Aorta (tissue), 5 donors: ENCODE data around the gene NRG3. TPM values are rescaled to one million over a fixed set of nuclear protein-coding genes. Genes with fewer than 3 reads are reported as not detected.

Experiments
- ATAC-seq: fragments of 200-7000 bp; cut with Tn5 transposase; one replicate; pipeline ENCODE4 v1.9.1; 2022; ENCODE audit warnings: moderate library complexity; ENCODE audit not compliant: low FRiP score
- DNase-seq, 2 donors: peaks; one replicate each; pipeline ENCODE4 v3.0.0-alpha.2; 2020
- H3K27ac ChIP-seq, 2 donors: one replicate each; pipeline ENCODE4 v1.5.1; 2013; ENCODE audit warnings: low read length in 2 of 2, mild to moderate bottlenecking in 2 of 2, moderate library complexity in 2 of 2, control low read depth in 1 of 2, inconsistent platforms in 1 of 2, low read depth in 1 of 2
- H3K27me3 ChIP-seq, 2 donors: one replicate each; pipeline ENCODE4 v1.6.1; 2013; ENCODE audit warnings: control low read depth in 1 of 2, low read length in 1 of 2, mild to moderate bottlenecking in 1 of 2, moderate library complexity in 1 of 2; ENCODE audit not compliant: insufficient read depth in 2 of 2, control insufficient read depth in 1 of 2
- H3K36me3 ChIP-seq, 2 donors: one replicate each; pipeline ENCODE4 v1.6.1; 2013; ENCODE audit warnings: control low read depth in 1 of 2, low read length in 1 of 2, mild to moderate bottlenecking in 1 of 2; ENCODE audit not compliant: insufficient read depth in 2 of 2, control insufficient read depth in 1 of 2
- H3K4me1 ChIP-seq, 2 donors: one replicate each; pipeline ENCODE4 v1.6.1; 2013; ENCODE audit warnings: low read length in 2 of 2, control low read depth in 1 of 2, mild to moderate bottlenecking in 1 of 2, moderate library complexity in 1 of 2; ENCODE audit not compliant: insufficient read depth in 2 of 2, control insufficient read depth in 1 of 2
- H3K4me3 ChIP-seq, 2 donors: one replicate each; pipeline ENCODE4 v1.5.1; 2013; ENCODE audit warnings: low read length in 2 of 2, control low read depth in 1 of 2, mild to moderate bottlenecking in 1 of 2
- H3K9me3 ChIP-seq: one replicate; pipeline ENCODE4 v1.6.1; 2013; ENCODE audit warnings: mild to moderate bottlenecking, low read length; ENCODE audit not compliant: control insufficient read depth
- WGBS, 2 donors: extraction: QIAGEN DNeasy Blood & Tissue Kit; methylation state at CpG; one replicate each; pipeline ENCODE4 v1.1.7; 2013; 5-methylcytosine and 5-hydroxymethylcytosine counted together
- intact Hi-C, 2 donors: fragments of 100-400 bp; cut with DNase I; formaldehyde crosslinking; loops; one replicate each; pipeline versions ENCODE4 v1.14.2 to v1.15.0; 2022
- polyA plus RNA-seq, 2 donors: library from polyadenylated mRNA; stranded (reverse); fragments of 200-250 nt; gene quantifications; one replicate each; pipeline ENCODE4 v1.2.3, GENCODE V29; 2013
- total RNA-seq, 2 donors: library from RNA; stranded (reverse); fragmentation: NEBNext Ultra II Directional; extraction: Animal tissue kit (Norgen Biotek cat#: 25700); gene quantifications; one replicate each; pipeline ENCODE4 v1.2.1, GENCODE V29; 2021
- donor health status: healthy with polysubstance abuse.
- donor health status: Bipolar disorder and iron deficiency.
- donor health status: DM: no; HTN: no; CAD: no.
- donor health status: DM: no; HTN: no; CAD: no.
- donor health status: DM: yes; HTN: yes; CAD: no.

NRG3 gene
- total and polyA plus RNA-seq, 4 donors = 0.50 to 1.1 (median 0.84) TPM

DNA sequence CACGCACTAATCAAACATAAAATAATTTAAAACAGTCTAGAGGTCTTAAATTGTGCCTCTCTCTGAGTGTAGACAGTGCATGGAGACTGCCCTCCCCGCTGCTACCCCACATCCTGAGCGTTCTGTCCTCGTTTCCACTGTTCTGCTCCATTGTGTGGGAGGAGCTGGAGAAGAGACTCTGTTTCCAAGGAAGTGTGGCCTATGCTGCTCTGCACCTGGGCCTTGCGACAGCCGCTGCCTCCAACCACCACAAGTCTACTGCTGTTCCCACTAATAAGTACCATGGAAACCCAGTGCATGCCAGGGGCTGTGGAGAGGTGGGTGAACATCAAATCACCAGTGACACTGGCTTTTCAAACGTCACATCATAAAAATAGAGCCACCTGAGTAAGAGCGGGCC lies 19.6 kb downstream of the NRG3 start:
- ATAC-seq (no peak), DNase-seq (no peak)
- no peak overlapping the region for H3K27ac ChIP-seq
- no peaks in the 10 kb centered on the region for H3K36me3 ChIP-seq
- H3K9me3 ChIP-seq = no peaks in the 10 kb centered on the region
- H3K27me3 ChIP-seq = no peaks in the 10 kb centered on the region
- intact Hi-C loops = no loop called here
- no peaks in the 10 kb centered on the region for H3K4me1 ChIP-seq
- no peak overlapping the region for H3K4me3 ChIP-seq
- WGBS, 2 donors = 94 to 95% methylated on average over 8 of the region's 8 CpGs

DNA sequence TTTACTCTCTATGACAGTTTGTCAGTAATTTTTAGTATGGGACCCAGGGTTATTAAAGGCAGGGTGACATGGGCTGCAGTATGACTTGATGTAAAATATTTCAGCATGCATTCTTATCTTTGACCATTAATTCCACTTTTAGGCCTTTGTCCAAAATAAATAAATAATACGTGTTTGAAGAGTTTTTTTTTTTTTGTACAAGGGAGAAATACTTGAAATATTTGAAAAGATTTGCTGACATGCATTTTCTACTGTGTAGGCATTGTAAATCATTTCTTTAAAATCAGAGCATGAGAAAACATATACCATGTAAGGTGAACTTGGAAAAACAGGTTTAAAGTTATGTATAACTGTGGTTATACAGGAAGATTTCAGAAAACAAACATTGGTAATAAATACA lies 23.5 kb downstream of the NRG3 start:
- no peaks in the 10 kb centered on the region for H3K27me3 ChIP-seq
- ATAC-seq (no peak), DNase-seq (no peak)
- no peak overlapping the region for H3K27ac ChIP-seq
- H3K36me3 ChIP-seq = no peaks in the 10 kb centered on the region
- H3K9me3 ChIP-seq = peaks cover 1% of the 10 kb centered on the region
- intact Hi-C loops = no loop called here
- no peak overlapping the region for H3K4me3 ChIP-seq
- 3 to 5% methylated on average over 1 of the region's 1 CpG for WGBS, 2 donors
- H3K4me1 ChIP-seq = no peaks in the 10 kb centered on the region

DNA sequence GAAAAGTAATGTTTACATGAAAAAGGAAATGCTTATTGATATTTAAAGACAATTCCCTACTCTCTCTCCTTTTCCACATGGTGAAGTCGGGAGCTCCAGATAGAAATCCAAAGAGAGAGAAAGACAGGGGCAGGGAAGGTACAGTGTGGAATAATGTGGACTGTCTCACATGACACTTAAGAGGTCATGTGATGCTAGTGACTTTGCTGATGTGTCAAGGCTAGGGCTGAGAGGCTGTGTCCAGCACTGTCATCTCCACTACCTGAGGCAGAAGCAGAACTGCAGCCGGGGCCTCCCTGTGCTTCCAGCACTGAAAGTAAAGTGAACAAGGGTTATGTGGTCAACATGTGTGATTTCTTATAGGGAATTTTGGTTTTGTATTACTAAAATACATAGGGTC lies 26.0 kb downstream of the NRG3 start:
- H3K27me3 ChIP-seq = no peaks in the 10 kb centered on the region
- intact Hi-C loops = no loop called here

DNA sequence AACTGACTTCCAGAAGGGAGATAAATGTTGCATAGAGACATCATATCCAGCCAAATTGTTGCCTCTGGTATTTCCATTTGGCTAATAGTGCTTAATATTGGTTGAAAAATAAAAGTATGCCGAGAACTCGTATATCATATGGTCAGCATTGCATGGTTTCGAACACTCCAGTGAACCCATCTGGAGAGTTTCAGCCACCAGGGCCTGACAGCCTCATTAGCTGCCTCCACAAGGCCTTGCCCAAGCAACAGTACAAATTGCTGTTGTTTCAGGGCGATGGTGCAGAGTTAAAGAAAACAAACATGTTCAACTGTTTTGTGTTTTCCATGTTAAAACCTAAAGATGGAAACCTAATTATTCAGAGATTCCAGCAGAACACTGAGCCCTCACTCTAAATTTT lies 28.5 kb downstream of the NRG3 start:
- no peaks in the 10 kb centered on the region for H3K36me3 ChIP-seq
- no peak for DNase-seq
- no peaks in the 10 kb centered on the region for H3K27me3 ChIP-seq
- no peak overlapping the region for H3K27ac ChIP-seq
- no peaks in the 10 kb centered on the region for H3K4me1 ChIP-seq
- intact Hi-C loops = no loop called here
- H3K9me3 ChIP-seq = peaks cover 1% of the 10 kb centered on the region
- no peak for ATAC-seq
- WGBS, 2 donors = 78 to 80% methylated on average over 4 of the region's 4 CpGs
- H3K4me3 ChIP-seq = no peak overlapping the region

More for the DNA sequence above, 26.0 kb downstream of the NRG3 start:
- H3K27ac ChIP-seq = no peak overlapping the region
- no peaks in the 10 kb centered on the region for H3K36me3 ChIP-seq
- H3K4me3 ChIP-seq = no peak overlapping the region
- H3K4me1 ChIP-seq = no peaks in the 10 kb centered on the region
- H3K9me3 ChIP-seq = peaks cover 1% of the 10 kb centered on the region
- 94 to 100% methylated on average over 2 of the region's 2 CpGs for WGBS, 2 donors
- ATAC-seq (no peak), DNase-seq (no peak)

DNA sequence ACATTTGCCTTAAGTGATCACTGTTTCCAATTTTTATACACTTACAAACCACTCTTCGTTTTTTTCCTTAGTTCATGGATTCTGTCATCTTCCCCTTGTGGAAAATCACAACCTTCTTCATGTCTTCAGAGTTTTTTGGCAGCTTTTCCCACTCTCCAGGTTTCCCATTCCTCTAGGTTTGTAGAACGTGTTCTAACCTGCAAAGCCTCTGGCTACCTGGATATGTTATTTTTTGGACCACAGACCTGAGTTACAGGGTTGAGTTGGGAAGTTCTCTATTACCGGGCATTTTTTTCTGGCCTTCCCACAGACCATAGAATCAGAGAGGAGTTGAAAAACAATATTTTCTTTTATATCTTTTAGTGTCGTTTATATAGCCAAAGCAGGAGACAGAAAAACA lies 30.2 kb downstream of the NRG3 start:
- Histone ChIP-seq H3K36me3 (no peaks in the 10 kb centered on the region), H3K4me1 (no peaks in the 10 kb centered on the region), H3K27ac (no peak overlapping the region), H3K9me3 (peaks cover 1% of the 10 kb centered on the region), H3K4me3 (no peak overlapping the region), H3K27me3 (no peaks in the 10 kb centered on the region)
- DNase-seq (no peak), ATAC-seq (no peak)
- WGBS, 2 donors = 85 to 86% methylated on average over 4 of the region's 4 CpGs
- intact Hi-C loops = no loop called here

DNA sequence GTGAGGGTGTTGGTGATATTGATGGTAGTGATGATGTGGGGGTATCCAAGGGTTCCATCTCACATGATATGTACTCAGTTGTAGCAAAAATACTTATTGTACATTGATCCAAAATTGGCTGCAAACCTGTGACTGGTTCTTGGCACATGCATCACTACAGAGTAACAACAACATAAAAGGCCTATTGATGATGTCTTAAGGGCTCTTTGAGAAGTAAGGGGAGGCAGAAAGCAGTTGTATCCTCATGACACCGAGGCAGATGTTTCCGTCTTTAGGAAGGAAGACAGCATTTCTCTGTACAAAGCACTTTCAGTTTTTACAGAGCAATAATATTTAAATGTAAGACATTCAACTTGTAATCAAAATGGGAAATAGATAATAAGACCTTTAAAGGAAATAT lies 34.5 kb downstream of the NRG3 start:
- intact Hi-C loops = no loop called here
- Histone ChIP-seq H3K27ac (no peak overlapping the region), H3K4me3 (no peak overlapping the region), H3K36me3 (no peaks in the 10 kb centered on the region), H3K9me3 (no peaks in the 10 kb centered on the region), H3K4me1 (no peaks in the 10 kb centered on the region), H3K27me3 (no peaks in the 10 kb centered on the region)
- 95% methylated on average over 2 of the region's 2 CpGs for WGBS, 2 donors
- no peak for DNase-seq
- no peak for ATAC-seq

DNA sequence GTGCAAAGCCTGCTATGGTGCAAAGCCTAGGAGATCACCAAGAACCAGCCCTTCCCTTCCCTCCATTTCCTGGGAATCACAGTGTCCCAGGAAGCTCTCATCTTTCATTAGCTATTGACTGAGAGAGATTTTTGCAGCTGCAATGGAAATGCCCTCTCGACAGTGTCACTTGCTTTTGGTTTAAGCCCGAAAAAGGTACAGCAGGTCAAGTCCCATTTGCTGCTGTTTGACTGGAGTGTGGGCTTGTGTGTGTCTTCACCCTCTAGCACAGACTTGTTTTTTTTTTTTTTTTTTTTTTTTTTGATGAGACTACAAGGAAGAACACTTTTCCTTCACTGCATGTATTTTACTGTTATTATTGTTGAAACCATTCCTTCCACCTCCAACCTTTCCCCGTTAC lies 36.3 kb downstream of the NRG3 start:
- Histone ChIP-seq H3K9me3 (no peaks in the 10 kb centered on the region), H3K27me3 (no peaks in the 10 kb centered on the region), H3K4me1 (no peaks in the 10 kb centered on the region), H3K4me3 (no peak overlapping the region), H3K27ac (no peak overlapping the region), H3K36me3 (no peaks in the 10 kb centered on the region)
- intact Hi-C loops = no loop called here
- WGBS, 2 donors = 89 to 92% methylated on average over 3 of the region's 3 CpGs
- ATAC-seq (no peak), DNase-seq (no peak)

DNA sequence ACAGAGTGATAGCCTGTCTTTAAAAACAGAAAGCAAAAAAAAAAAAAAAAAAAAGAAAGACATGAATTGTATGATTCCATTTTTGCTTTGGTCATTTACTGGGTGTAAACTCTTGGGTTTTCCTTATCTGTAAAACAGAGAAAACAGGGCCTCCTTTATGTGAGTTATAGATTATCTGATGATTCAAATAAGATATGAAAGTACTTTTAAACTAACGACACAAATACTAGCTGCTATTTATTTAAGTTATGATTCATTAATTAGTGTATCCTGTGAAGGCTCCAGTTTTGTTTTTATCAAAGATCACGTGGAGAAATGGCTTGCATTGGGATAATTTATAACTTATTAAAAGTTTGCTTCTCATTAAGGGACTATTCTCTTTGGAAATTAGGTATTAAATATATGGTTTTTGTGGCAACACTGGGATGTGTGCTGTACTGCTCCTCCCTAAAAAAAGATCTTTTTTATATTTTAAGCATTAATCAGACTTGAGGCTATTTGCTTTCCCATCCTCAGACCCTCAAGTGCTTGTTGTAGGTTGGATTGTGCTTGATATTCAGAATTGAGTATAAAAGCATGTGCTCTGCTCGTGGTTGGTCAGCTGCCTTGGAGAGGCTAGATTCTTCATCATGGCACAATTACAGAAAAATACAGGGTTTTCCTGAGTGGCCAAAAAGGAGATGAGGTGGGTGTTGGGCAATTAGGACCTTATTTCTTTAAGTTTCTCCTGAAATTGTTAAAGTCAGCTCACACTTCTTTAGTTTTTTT lies 39.9 kb downstream of the NRG3 start:
- no peaks in the 10 kb centered on the region for H3K27me3 ChIP-seq
- intact Hi-C loops = no loop called here

DNA sequence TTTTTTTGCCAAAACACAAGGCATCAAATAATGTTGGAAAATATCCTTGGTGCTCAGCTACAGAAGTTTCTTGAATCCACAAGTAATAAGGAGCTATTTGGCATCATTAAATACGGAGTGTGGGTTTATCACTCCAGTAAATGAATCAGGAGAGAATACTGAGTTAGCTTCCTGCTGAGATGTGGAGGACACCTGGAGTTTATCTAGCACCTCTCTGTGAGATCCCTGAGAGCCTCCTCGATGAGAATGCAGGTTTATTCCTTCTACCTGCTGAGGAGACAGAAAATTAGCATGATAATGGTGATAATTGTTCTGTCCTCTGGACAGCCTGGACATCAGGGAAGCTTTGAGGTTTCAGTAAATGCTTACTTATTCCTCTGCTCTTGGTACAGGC lies 40.5 kb downstream of the NRG3 start:
- Histone ChIP-seq H3K27me3 (no peaks in the 10 kb centered on the region), H3K4me1 (no peaks in the 10 kb centered on the region), H3K36me3 (no peaks in the 10 kb centered on the region), H3K9me3 (no peaks in the 10 kb centered on the region), H3K27ac (no peak overlapping the region), H3K4me3 (no peak overlapping the region)
- DNase-seq (no peak), ATAC-seq (no peak)
- WGBS, 2 donors = 46 to 50% methylated on average over 2 of the region's 2 CpGs
- intact Hi-C loops = no loop called here

More for the DNA sequence above, 39.9 kb downstream of the NRG3 start:
- ATAC-seq (no peak), DNase-seq (no peak)
- Histone ChIP-seq H3K36me3 (no peaks in the 10 kb centered on the region), H3K4me1 (no peaks in the 10 kb centered on the region), H3K4me3 (no peak overlapping the region), H3K27ac (no peak overlapping the region), H3K9me3 (no peaks in the 10 kb centered on the region)
- 66 to 73% methylated on average over 3 of the region's 3 CpGs for WGBS, 2 donors
